Astrocyte (in vitro differentiated cells and primary cell): ENCODE measurements around the gene PFKFB4. TPM values are rescaled to one million over a fixed set of nuclear protein-coding genes. Genes with fewer than 3 reads are reported as not detected.

Experiments used
- DNase-seq: peaks from one replicate; pipeline ENCODE4 v3.0.0-alpha.2; 2010; ENCODE audit warnings: low read depth
- FAIRE-seq: peaks from 2 replicates; lab custom pipeline; 2011; peaks lifted over from hg19 to GRCh38; lab: Jason Lieb, UNC
- H2AFZ ChIP-seq: 2 replicates; pipeline ENCODE4 v1.6.0; 2012; ENCODE audit warnings: low read depth, low read length, inconsistent platforms
- H3K27ac ChIP-seq: 2 replicates; pipeline ENCODE4 v1.5.1; 2011; ENCODE audit warnings: low read depth, low read length, inconsistent platforms
- H3K27me3 ChIP-seq: 2 replicates; pipeline ENCODE4 v1.6.0; 2011; ENCODE audit warnings: low read length, inconsistent platforms; ENCODE audit not compliant: insufficient read depth
- H3K36me3 ChIP-seq: 2 replicates; pipeline ENCODE4 v1.5.1; 2011; ENCODE audit warnings: low read length, inconsistent platforms; ENCODE audit not compliant: insufficient read depth
- H3K4me1 ChIP-seq: 2 replicates; pipeline ENCODE4 v1.5.1; 2011; ENCODE audit warnings: low read length, inconsistent platforms; ENCODE audit not compliant: insufficient read depth
- H3K4me2 ChIP-seq: 2 replicates; pipeline ENCODE4 v1.6.0; 2012; ENCODE audit warnings: low read length, inconsistent platforms
- H3K4me3 ChIP-seq: 2 replicates; pipeline ENCODE4 v1.5.1; 2011; ENCODE audit warnings: low read depth, mild to moderate bottlenecking, low read length, inconsistent platforms; ENCODE audit not compliant: insufficient read depth
- H3K79me2 ChIP-seq: 2 replicates; pipeline ENCODE4 v1.6.0; 2012; ENCODE audit warnings: mild to moderate bottlenecking, low read length, inconsistent platforms; ENCODE audit not compliant: insufficient read depth
- H3K9ac ChIP-seq: 2 replicates; pipeline ENCODE4 v1.6.0; 2012; ENCODE audit warnings: mild to moderate bottlenecking, low read length, inconsistent platforms
- H3K9me3 ChIP-seq: 2 replicates; pipeline ENCODE4 v1.5.1; 2012; ENCODE audit warnings: low read depth, mild to moderate bottlenecking, low read length, inconsistent platforms; ENCODE audit not compliant: insufficient read depth
- H4K20me1 ChIP-seq: 2 replicates; pipeline ENCODE4 v1.6.0; 2012; ENCODE audit warnings: low read length, inconsistent platforms; ENCODE audit not compliant: insufficient read depth
- H3K27ac Mint-ChIP-seq: one replicate; pipeline ENCODE4 v1.8.0; 2021; ENCODE audit warnings: mild to moderate bottlenecking, mixed read lengths; ENCODE audit not compliant: unreplicated experiment
- H3K27me3 Mint-ChIP-seq: one replicate; pipeline ENCODE4 v1.8.0; 2021; ENCODE audit warnings: low read depth, mixed read lengths; ENCODE audit not compliant: unreplicated experiment
- H3K36me3 Mint-ChIP-seq: one replicate; pipeline ENCODE4 v1.8.0; 2021; ENCODE audit warnings: low read depth, mixed read lengths; ENCODE audit not compliant: unreplicated experiment
- H3K4me1 Mint-ChIP-seq: one replicate; pipeline ENCODE4 v1.8.0; 2021; ENCODE audit warnings: low read depth, mixed read lengths; ENCODE audit not compliant: unreplicated experiment
- H3K4me3 Mint-ChIP-seq: one replicate; pipeline ENCODE4 v1.8.0; 2021; ENCODE audit warnings: mild to moderate bottlenecking, moderate library complexity, mixed read lengths; ENCODE audit not compliant: unreplicated experiment
- H3K9me3 Mint-ChIP-seq: one replicate; pipeline ENCODE4 v1.8.0; 2021; ENCODE audit warnings: mild to moderate bottlenecking, mixed read lengths; ENCODE audit not compliant: unreplicated experiment
- CTCF ChIP-seq: IDR thresholded peaks from 2 replicates; pipeline ENCODE4 v1.5.1; 2011; ENCODE audit warnings: low read depth, mild to moderate bottlenecking, inconsistent platforms, low read length, moderate library complexity; ENCODE audit not compliant: insufficient read depth
- EZH2 ChIP-seq: IDR thresholded peaks from 2 replicates; pipeline ENCODE4 v1.6.1; 2012; ENCODE audit warnings: mild to moderate bottlenecking, low read length, inconsistent platforms; ENCODE audit not compliant: insufficient read depth
- total RNA-seq: library from RNA; stranded (reverse); gene quantifications from 2 replicates; pipeline ENCODE4 v1.2.1, GENCODE V29; 2021

PFKFB4 gene
- total RNA-seq, 1 donor from 2014 or later, result 27.8 TPM

GRCh38 chr3:48507256-48508061, 49.1 kb downstream of the PFKFB4 start:
- Mint-ChIP-seq H3K4me3 (no peak overlapping the region), H3K27me3 (no peaks in the 10 kb centered on the region), H3K36me3 (no peaks in the 10 kb centered on the region), H3K4me1 (peaks cover 14% of the 10 kb centered on the region), H3K27ac (no peak overlapping the region), H3K9me3 (no peaks in the 10 kb centered on the region)
- H3K27me3 ChIP-seq, result no peaks in the 10 kb centered on the region
- H3K27ac ChIP-seq, result no peak overlapping the region
- H4K20me1 ChIP-seq, result peaks cover 6% of the 10 kb centered on the region
- H3K9me3 ChIP-seq, result no peaks in the 10 kb centered on the region
- peak overlapping the region; percentile 40 for H3K4me2 ChIP-seq
- H3K79me2 ChIP-seq, result peaks cover 9% of the 10 kb centered on the region
- no peak overlapping the region for H3K4me3 ChIP-seq
- H3K4me1 ChIP-seq, result peaks cover 31% of the 10 kb centered on the region
- DNase-seq (peak; percentile 75), FAIRE-seq (peak; percentile 5)
- H3K9ac ChIP-seq, result no peak overlapping the region
- H3K36me3 ChIP-seq, result no peaks in the 10 kb centered on the region
- TF ChIP-seq EZH2 (no peak), CTCF (peak; percentile 29)
- H2AFZ ChIP-seq, result peak overlapping the region; percentile 20

DNA sequence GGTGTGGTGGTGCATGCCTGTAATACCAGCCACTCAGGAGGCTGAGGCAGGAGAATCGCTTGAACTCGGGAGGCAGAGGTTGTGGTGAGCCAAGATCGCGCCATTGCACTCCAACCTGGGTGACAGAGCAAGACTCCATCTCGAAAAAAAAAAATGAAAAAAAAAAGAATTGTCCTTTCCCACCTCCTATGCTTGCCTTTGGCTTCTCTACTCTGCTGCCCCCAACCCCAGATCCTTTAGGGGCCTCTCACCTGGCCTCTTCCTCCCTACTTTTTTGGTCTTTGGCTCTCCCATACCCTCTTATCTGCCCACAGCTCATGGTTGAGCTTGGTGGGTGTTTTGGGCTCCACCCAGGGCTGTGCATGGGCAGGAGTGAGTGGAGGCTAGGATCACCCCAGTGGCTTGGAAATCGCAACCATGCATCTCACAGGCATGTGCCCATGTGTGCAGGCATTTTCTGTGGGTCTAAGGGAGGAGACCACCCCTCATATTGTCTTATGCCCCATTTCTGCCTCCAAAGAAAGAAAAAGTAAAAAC, 50.6 kb downstream of the PFKFB4 start:
- Histone ChIP-seq H3K4me1 (peaks cover 31% of the 10 kb centered on the region), H3K27me3 (no peaks in the 10 kb centered on the region), H3K27ac (no peak overlapping the region), H3K36me3 (no peaks in the 10 kb centered on the region), H2AFZ (no peak overlapping the region), H4K20me1 (peaks cover 18% of the 10 kb centered on the region), H3K4me2 (no peak overlapping the region), H3K9me3 (no peaks in the 10 kb centered on the region), H3K79me2 (peaks cover 24% of the 10 kb centered on the region), H3K9ac (no peak overlapping the region), H3K4me3 (no peak overlapping the region)
- Mint-ChIP-seq H3K4me3 (peak overlapping the region; percentile 11), H3K27ac (no peak overlapping the region), H3K9me3 (no peaks in the 10 kb centered on the region), H3K4me1 (peaks cover 19% of the 10 kb centered on the region), H3K36me3 (peaks cover 3% of the 10 kb centered on the region), H3K27me3 (no peaks in the 10 kb centered on the region)
- DNase-seq (no peak), FAIRE-seq (no peak)
- no peak for TF ChIP-seq CTCF

DNA sequence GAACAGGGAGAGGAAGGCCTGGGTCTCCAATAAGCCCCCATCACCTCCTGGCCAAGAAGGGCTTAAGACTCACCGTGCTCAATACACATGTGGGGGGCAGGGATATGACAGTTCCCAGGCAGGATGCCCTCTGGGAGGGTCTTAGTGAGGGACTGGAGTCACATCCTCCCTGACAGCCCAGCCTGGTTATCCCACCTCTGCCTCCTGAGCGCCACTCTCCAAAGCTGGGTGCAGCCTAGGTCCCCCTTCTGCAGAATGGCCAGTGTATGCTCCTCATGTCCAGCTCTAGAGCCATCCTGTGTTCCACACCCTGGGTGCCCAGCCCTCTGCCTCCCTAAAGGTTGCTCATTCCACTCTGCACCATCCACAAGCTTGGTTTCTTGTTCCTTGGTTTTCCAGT, 51.5 kb downstream of the PFKFB4 start:
- Mint-ChIP-seq H3K4me3 (no peak overlapping the region), H3K27ac (no peak overlapping the region), H3K36me3 (peaks cover 9% of the 10 kb centered on the region), H3K4me1 (peaks cover 19% of the 10 kb centered on the region), H3K9me3 (no peaks in the 10 kb centered on the region), H3K27me3 (no peaks in the 10 kb centered on the region)
- H3K9ac ChIP-seq, result no peak overlapping the region
- no peaks in the 10 kb centered on the region for H3K36me3 ChIP-seq
- DNase-seq (no peak), FAIRE-seq (no peak)
- no peak overlapping the region for H2AFZ ChIP-seq
- H3K9me3 ChIP-seq, result no peaks in the 10 kb centered on the region
- TF ChIP-seq EZH2, result no peak
- no peak for TF ChIP-seq CTCF
- peak overlapping the region; percentile 100 for H3K4me2 ChIP-seq
- peaks cover 18% of the 10 kb centered on the region for H4K20me1 ChIP-seq
- H3K4me1 ChIP-seq, result peaks cover 31% of the 10 kb centered on the region
- H3K27ac ChIP-seq, result no peak overlapping the region
- no peaks in the 10 kb centered on the region for H3K27me3 ChIP-seq
- H3K4me3 ChIP-seq, result no peak overlapping the region
- H3K79me2 ChIP-seq, result peaks cover 26% of the 10 kb centered on the region
